ENCODE results near the gene OPN1MW2. TPM values are rescaled to one million over a fixed set of nuclear protein-coding genes. Genes with fewer than 3 reads are reported as not detected.
"Not testable (repeated sequence)": the region's sequence is repeated elsewhere in the genome, so short reads cannot be mapped to it uniquely, and the experiment has no call there.

The OPN1MW2 gene
- total RNA-seq (not detected), polyA plus RNA-seq (ENCODE audit: insufficient read depth in 1 of 8, insufficient read length in 8 of 8, low replicate concordance in 1 of 8) (not detected)
- long read RNA-seq, donor 1: 0 reads
- long read RNA-seq, donor 2: 0 reads
- long read RNA-seq, donor 3: 0 reads
- long read RNA-seq, donor 4: 0 reads
- long read RNA-seq, donor 5: 0 reads
- long read RNA-seq, donor 6: 0 reads
- long read RNA-seq, donor 7: 0 reads
- long read RNA-seq, donor 8: 0 reads
- long read RNA-seq, donor 9: 0 reads
- long read RNA-seq, donor 10: 0 reads
- long read RNA-seq, donor 11: 0 reads

GRCh38 chrX:154219456-154219855 is at the start of gene OPN1MW2:
Gene OPN1MW2, plus strand, starts transcription at chrX:154219756. Its CDS starts 60 bp downstream, at chrX:154219816.
- H3K36me3 ChIP-seq (ENCODE audit: control insufficient read depth, insufficient read depth, low read length); H3K27ac ChIP-seq (ENCODE audit: low read length); H3K4me1 ChIP-seq (ENCODE audit: control insufficient read depth, insufficient read depth, low read length); DNase-seq; H3K27me3 ChIP-seq (ENCODE audit: control insufficient read depth, insufficient read depth, low read length); H3K9me3 ChIP-seq (replicated peaks; ENCODE audit: control insufficient read depth, low read depth, low read length); H3K4me3 ChIP-seq (ENCODE audit: low read length): not testable (repeated sequence)
- WGBS (ENCODE audit: insufficient coverage): no CpG with 5 or more reads among the region's 16 CpGs

- DNase-seq; H3K4me1 ChIP-seq (ENCODE audit: control insufficient read depth, insufficient read depth, low read length); H3K9me3 ChIP-seq (replicated peaks; ENCODE audit: control insufficient read depth, low read depth, low read length); H3K4me3 ChIP-seq (ENCODE audit: low read length); H3K36me3 ChIP-seq (ENCODE audit: control insufficient read depth, insufficient read depth, low read length); H3K27me3 ChIP-seq (ENCODE audit: control insufficient read depth, insufficient read depth, low read length); H3K27ac ChIP-seq (ENCODE audit: low read length): not testable (repeated sequence)
- WGBS (ENCODE audit: insufficient coverage): no CpG with 5 or more reads among the region's 11 CpGs
Observed at GRCh38 chrX:154172535-154172943, 47.0 kb upstream of the OPN1MW2 start.

GRCh38 chrX:154174356-154174755 is 45.2 kb upstream of the OPN1MW2 start:
- not testable (repeated sequence) for H3K4me3 ChIP-seq (ENCODE audit: low read length); H3K27ac ChIP-seq (ENCODE audit: low read length); H3K9me3 ChIP-seq (replicated peaks; ENCODE audit: control insufficient read depth, low read depth, low read length); DNase-seq; H3K36me3 ChIP-seq (ENCODE audit: control insufficient read depth, insufficient read depth, low read length); H3K4me1 ChIP-seq (ENCODE audit: control insufficient read depth, insufficient read depth, low read length); H3K27me3 ChIP-seq (ENCODE audit: control insufficient read depth, insufficient read depth, low read length)
- no CpG with 5 or more reads among the region's 10 CpGs for WGBS (ENCODE audit: insufficient coverage)

- H3K4me1 ChIP-seq (ENCODE audit: control insufficient read depth, insufficient read depth, low read length); H3K9me3 ChIP-seq (replicated peaks; ENCODE audit: control insufficient read depth, low read depth, low read length); H3K36me3 ChIP-seq (ENCODE audit: control insufficient read depth, insufficient read depth, low read length); H3K4me3 ChIP-seq (ENCODE audit: low read length); H3K27me3 ChIP-seq (ENCODE audit: control insufficient read depth, insufficient read depth, low read length); H3K27ac ChIP-seq (ENCODE audit: low read length); DNase-seq: not testable (repeated sequence)
- no CpG with 5 or more reads among the region's 14 CpGs for WGBS (ENCODE audit: insufficient coverage)
Observed at GRCh38 chrX:154182296-154182695, 37.3 kb upstream of the OPN1MW2 start, which contains the start of gene OPN1MW. Gene OPN1MW, plus strand, starts transcription at chrX:154182596. Its CDS starts 82 bp downstream, at chrX:154182678.

GRCh38 chrX:154183794-154184193 is 35.8 kb upstream of the OPN1MW2 start:
- H3K27me3 ChIP-seq (ENCODE audit: control insufficient read depth, insufficient read depth, low read length); H3K27ac ChIP-seq (ENCODE audit: low read length); DNase-seq; H3K4me1 ChIP-seq (ENCODE audit: control insufficient read depth, insufficient read depth, low read length); H3K4me3 ChIP-seq (ENCODE audit: low read length); H3K9me3 ChIP-seq (replicated peaks; ENCODE audit: control insufficient read depth, low read depth, low read length); H3K36me3 ChIP-seq (ENCODE audit: control insufficient read depth, insufficient read depth, low read length): not testable (repeated sequence)
- no CpG with 5 or more reads among the region's 8 CpGs for WGBS (ENCODE audit: insufficient coverage)

GRCh38 chrX:154192846-154193245 is 26.7 kb upstream of the OPN1MW2 start:
- DNase-seq; H3K9me3 ChIP-seq (replicated peaks; ENCODE audit: control insufficient read depth, low read depth, low read length); H3K27ac ChIP-seq (ENCODE audit: low read length); H3K4me3 ChIP-seq (ENCODE audit: low read length); H3K4me1 ChIP-seq (ENCODE audit: control insufficient read depth, insufficient read depth, low read length); H3K36me3 ChIP-seq (ENCODE audit: control insufficient read depth, insufficient read depth, low read length); H3K27me3 ChIP-seq (ENCODE audit: control insufficient read depth, insufficient read depth, low read length): not testable (repeated sequence)
- no CpG with 5 or more reads among the region's 8 CpGs for WGBS (ENCODE audit: insufficient coverage)

GRCh38 chrX:154194316-154194715 is 25.2 kb upstream of the OPN1MW2 start:
- not testable (repeated sequence) for H3K27me3 ChIP-seq (ENCODE audit: control insufficient read depth, insufficient read depth, low read length); H3K4me1 ChIP-seq (ENCODE audit: control insufficient read depth, insufficient read depth, low read length); H3K36me3 ChIP-seq (ENCODE audit: control insufficient read depth, insufficient read depth, low read length); DNase-seq; H3K9me3 ChIP-seq (replicated peaks; ENCODE audit: control insufficient read depth, low read depth, low read length); H3K27ac ChIP-seq (ENCODE audit: low read length); H3K4me3 ChIP-seq (ENCODE audit: low read length)
- no CpG with 5 or more reads among the region's 2 CpGs for WGBS (ENCODE audit: insufficient coverage)

- H3K36me3 ChIP-seq (ENCODE audit: control insufficient read depth, insufficient read depth, low read length); H3K4me1 ChIP-seq (ENCODE audit: control insufficient read depth, insufficient read depth, low read length); H3K4me3 ChIP-seq (ENCODE audit: low read length); H3K27me3 ChIP-seq (ENCODE audit: control insufficient read depth, insufficient read depth, low read length); H3K27ac ChIP-seq (ENCODE audit: low read length); DNase-seq; H3K9me3 ChIP-seq (replicated peaks; ENCODE audit: control insufficient read depth, low read depth, low read length): not testable (repeated sequence)
- no CpG with 5 or more reads among the region's 15 CpGs for WGBS (ENCODE audit: insufficient coverage)
Observed at GRCh38 chrX:154196466-154196865, 23.1 kb upstream of the OPN1MW2 start.

- H3K36me3 ChIP-seq (ENCODE audit: control insufficient read depth, insufficient read depth, low read length); H3K9me3 ChIP-seq (replicated peaks; ENCODE audit: control insufficient read depth, low read depth, low read length); H3K4me3 ChIP-seq (ENCODE audit: low read length); H3K27me3 ChIP-seq (ENCODE audit: control insufficient read depth, insufficient read depth, low read length); H3K4me1 ChIP-seq (ENCODE audit: control insufficient read depth, insufficient read depth, low read length); DNase-seq; H3K27ac ChIP-seq (ENCODE audit: low read length): not testable (repeated sequence)
- WGBS (ENCODE audit: insufficient coverage): no CpG with 5 or more reads among the region's 21 CpGs
Observed at GRCh38 chrX:154209670-154210418, 9.7 kb upstream of the OPN1MW2 start.

GRCh38 chrX:154211057-154211456 is 8.5 kb upstream of the OPN1MW2 start:
- WGBS (ENCODE audit: insufficient coverage): no CpG with 5 or more reads among the region's 9 CpGs
- not testable (repeated sequence) for H3K9me3 ChIP-seq (replicated peaks; ENCODE audit: control insufficient read depth, low read depth, low read length); H3K36me3 ChIP-seq (ENCODE audit: control insufficient read depth, insufficient read depth, low read length); H3K4me3 ChIP-seq (ENCODE audit: low read length); H3K4me1 ChIP-seq (ENCODE audit: control insufficient read depth, insufficient read depth, low read length); H3K27me3 ChIP-seq (ENCODE audit: control insufficient read depth, insufficient read depth, low read length); DNase-seq; H3K27ac ChIP-seq (ENCODE audit: low read length)

All from muscle of leg (tissue), 16 donors.